ENCODE results near the gene XPNPEP2.
A peak's percentile ranks its signal among the peaks of the same experiment; 100 is the strongest.

Gene XPNPEP2

GRCh38 chrX:129768186-129768585 lies 29.4 kb downstream of the XPNPEP2 start:
- no peak overlapping the region for H3K4me3 ChIP-seq (replicated peaks; ENCODE audit: low read depth, low read length)
- no peak for DNase-seq (ENCODE audit: low read depth)
- TF ChIP-seq CTCF (IDR thresholded peaks at IDR 0.05; ENCODE audit: low read length, missing control alignments) = no peak

GRCh38 chrX:129768586-129769466 lies 30.0 kb downstream of the XPNPEP2 start:
- TF ChIP-seq CTCF (IDR thresholded peaks at IDR 0.05; ENCODE audit: low read length, missing control alignments) = no peak
- H3K4me3 ChIP-seq (replicated peaks; ENCODE audit: low read depth, low read length) = no peak overlapping the region
- peak; percentile 31 for DNase-seq (ENCODE audit: low read depth)

GRCh38 chrX:129769467-129770154 lies 30.8 kb downstream of the XPNPEP2 start:
- no peak for DNase-seq (ENCODE audit: low read depth)
- no peak for TF ChIP-seq CTCF (IDR thresholded peaks at IDR 0.05; ENCODE audit: low read length, missing control alignments)
- no peak overlapping the region for H3K4me3 ChIP-seq (replicated peaks; ENCODE audit: low read depth, low read length)

- no peak overlapping the region for H3K4me3 ChIP-seq (replicated peaks; ENCODE audit: low read depth, low read length)
- no peak for DNase-seq (ENCODE audit: low read depth)
- no peak for TF ChIP-seq CTCF (IDR thresholded peaks at IDR 0.05; ENCODE audit: low read length, missing control alignments)
Observed at GRCh38 chrX:129771266-129771995, 32.7 kb downstream of the XPNPEP2 start.

GRCh38 chrX:129772796-129773431 lies 34.1 kb downstream of the XPNPEP2 start:
- DNase-seq (ENCODE audit: low read depth) = no peak
- no peak for TF ChIP-seq CTCF (IDR thresholded peaks at IDR 0.05; ENCODE audit: low read length, missing control alignments)
- no peak overlapping the region for H3K4me3 ChIP-seq (replicated peaks; ENCODE audit: low read depth, low read length)

GRCh38 chrX:129773649-129774458 lies 35.1 kb downstream of the XPNPEP2 start:
- no peak overlapping the region for H3K4me3 ChIP-seq (replicated peaks; ENCODE audit: low read depth, low read length)
- no peak for DNase-seq (ENCODE audit: low read depth)
- TF ChIP-seq CTCF (IDR thresholded peaks at IDR 0.05; ENCODE audit: low read length, missing control alignments) = no peak

Measured in fibroblast of pulmonary artery (primary cell).